ENCODE data around the gene VWA7. TPM values are rescaled to one million over a fixed set of nuclear protein-coding genes. Genes with fewer than 3 reads are reported as not detected.
A peak's percentile ranks its signal among the peaks of the same experiment; 100 is the strongest.
"Not testable (repeated sequence)": the region's sequence is repeated elsewhere in the genome, so short reads cannot be mapped to it uniquely, and the experiment has no call there.

The VWA7 gene
- total RNA-seq, 1 experiment from 2014 or later, result 2.5 TPM

- peak overlapping the region; percentile 98 for H3K4me3 Mint-ChIP-seq
- H3K9me3 ChIP-seq (ENCODE audit: control insufficient read depth, low read depth, low read length), result no peaks in the 10 kb centered on the region
- H3K9ac ChIP-seq (ENCODE audit: extremely low read depth, insufficient read length, low read length), result peak overlapping the region; percentile 72
- H3K27ac ChIP-seq (ENCODE audit: insufficient read length, low read depth, low read length), result no peak overlapping the region
- no peak for TF ChIP-seq CTCF (conservative IDR thresholded peaks at IDR 0.05)
- no peak overlapping the region for H3K14ac ChIP-seq (ENCODE audit: insufficient read depth, low read length)
- no peak overlapping the region for H4K91ac ChIP-seq (ENCODE audit: insufficient read length, low read depth, low read length)
- peak overlapping the region; percentile 77 for H3K4me2 ChIP-seq (ENCODE audit: insufficient read depth, insufficient read length, low read length)
- no peak overlapping the region for H3K23ac ChIP-seq (ENCODE audit: insufficient read length, low read depth, low read length)
- peaks cover 19 to 59% (median 50%) of the 10 kb centered on the region in 3 experiments for H3K36me3 Mint-ChIP-seq (ENCODE audit: insufficient read depth in 1 of 3, low read depth in 3 of 3)
- peaks cover 3% of the 10 kb centered on the region for H3K23me2 ChIP-seq (ENCODE audit: insufficient read length, low read depth, low read length, poor library complexity, severe bottlenecking)
- H3K27me3 ChIP-seq (ENCODE audit: insufficient read depth, low read length), result no peaks in the 10 kb centered on the region
- WGBS (ENCODE audit: extremely low coverage, insufficient read length, low lambda C conversion rate), result no CpG with 5 or more reads among the region's 7 CpGs
- peaks cover 10% of the 10 kb centered on the region in 2 experiments for H3K4me1 Mint-ChIP-seq
- no peak overlapping the region for H3K18ac ChIP-seq (ENCODE audit: insufficient read length, low read depth, low read length)
- no peak overlapping the region for H2BK12ac ChIP-seq (ENCODE audit: insufficient read length, low read depth, low read length)
- H3K27me3 Mint-ChIP-seq (ENCODE audit: low read depth), result no peaks in the 10 kb centered on the region
- no peak overlapping the region for H2BK5ac ChIP-seq (ENCODE audit: insufficient read length, low read length)
- H4K8ac ChIP-seq (replicated peaks; ENCODE audit: insufficient read length, low read depth, low read length), result no peak overlapping the region
- H2AFZ ChIP-seq (ENCODE audit: low read length), result no peak overlapping the region
- H4K5ac ChIP-seq (ENCODE audit: insufficient read length, low read depth, low read length), result no peak overlapping the region
- H3K79me2 ChIP-seq (ENCODE audit: insufficient read depth, low read length), result peaks cover 2% of the 10 kb centered on the region; the same call in 1 of the 2 replicates
- H2AK5ac ChIP-seq (ENCODE audit: insufficient read length, low read length), result no peak overlapping the region
- H2BK20ac ChIP-seq (ENCODE audit: low read depth, low read length, poor library complexity, severe bottlenecking), result no peak overlapping the region
- H3K79me1 ChIP-seq (ENCODE audit: insufficient read depth, low read depth, low read length, poor library complexity, severe bottlenecking), result no peaks in the 10 kb centered on the region
- DNase-seq, result no peak
- H3T11ph ChIP-seq (ENCODE audit: low read length), result no peak overlapping the region
- H3K4me1 ChIP-seq (ENCODE audit: insufficient read depth, low read length), result no peaks in the 10 kb centered on the region
- H3K4ac ChIP-seq (ENCODE audit: low read depth, low read length), result no peak overlapping the region
- H4K20me1 ChIP-seq (ENCODE audit: control insufficient read depth, insufficient read depth, insufficient read length), result no peaks in the 10 kb centered on the region
- no peak overlapping the region for H2BK15ac ChIP-seq (ENCODE audit: low read depth, low read length)
- H3K56ac ChIP-seq (ENCODE audit: insufficient read length, low read depth, low read length), result no peak overlapping the region
- peak overlapping the region in 2 of 3 experiments; percentile 10 to 63; a peak in 1 of 7 replicates for H3K27ac Mint-ChIP-seq
- H3K9me3 Mint-ChIP-seq, result no peaks in the 10 kb centered on the region
- no peak overlapping the region for H2BK120ac ChIP-seq (ENCODE audit: low read depth, low read length, poor library complexity, severe bottlenecking)
These were observed 17.3 kb upstream of the VWA7 start for GRCh38 chr6:31794294-31794865.

GRCh38 chr6:31793927-31794245 lies 16.8 kb upstream of the VWA7 start:
- WGBS (ENCODE audit: extremely low coverage, insufficient read length, low lambda C conversion rate), result no CpG with 5 or more reads among the region's 6 CpGs
- H2AFZ ChIP-seq (ENCODE audit: low read length); H3K18ac ChIP-seq (ENCODE audit: insufficient read length, low read depth, low read length); H2BK15ac ChIP-seq (ENCODE audit: low read depth, low read length); H3K23ac ChIP-seq (ENCODE audit: insufficient read length, low read depth, low read length); H2BK20ac ChIP-seq (ENCODE audit: low read depth, low read length, poor library complexity, severe bottlenecking); H3K79me2 ChIP-seq (ENCODE audit: insufficient read depth, low read length); H3K14ac ChIP-seq (ENCODE audit: insufficient read depth, low read length); H2BK12ac ChIP-seq (ENCODE audit: insufficient read length, low read depth, low read length); H3K9me3 ChIP-seq (ENCODE audit: control insufficient read depth, low read depth, low read length); H2BK5ac ChIP-seq (ENCODE audit: insufficient read length, low read length); H4K91ac ChIP-seq (ENCODE audit: insufficient read length, low read depth, low read length); H3K27me3 ChIP-seq (ENCODE audit: insufficient read depth, low read length); H3K27ac Mint-ChIP-seq; H4K20me1 ChIP-seq (ENCODE audit: control insufficient read depth, insufficient read depth, insufficient read length); H3K27ac ChIP-seq (ENCODE audit: insufficient read length, low read depth, low read length); H2AK5ac ChIP-seq (ENCODE audit: insufficient read length, low read length); H3K56ac ChIP-seq (ENCODE audit: insufficient read length, low read depth, low read length); H3K4me1 ChIP-seq (ENCODE audit: insufficient read depth, low read length); H3K4me1 Mint-ChIP-seq; H3K79me1 ChIP-seq (ENCODE audit: insufficient read depth, low read depth, low read length, poor library complexity, severe bottlenecking); H3K27me3 Mint-ChIP-seq (ENCODE audit: low read depth); H3K23me2 ChIP-seq (ENCODE audit: insufficient read length, low read depth, low read length, poor library complexity, severe bottlenecking); H3K9me3 Mint-ChIP-seq; H4K8ac ChIP-seq (replicated peaks; ENCODE audit: insufficient read length, low read depth, low read length); H2BK120ac ChIP-seq (ENCODE audit: low read depth, low read length, poor library complexity, severe bottlenecking); H3T11ph ChIP-seq (ENCODE audit: low read length); H3K4ac ChIP-seq (ENCODE audit: low read depth, low read length); DNase-seq; H4K5ac ChIP-seq (ENCODE audit: insufficient read length, low read depth, low read length): not testable (repeated sequence)
- Mint-ChIP-seq H3K4me3 (peak overlapping the region; percentile 98), H3K36me3 (ENCODE audit: insufficient read depth in 1 of 3, low read depth in 3 of 3) (peaks cover 19 to 61% (median 53%) of the 10 kb centered on the region in 3 experiments)
- peak overlapping the region; percentile 26 for H3K9ac ChIP-seq (ENCODE audit: extremely low read depth, insufficient read length, low read length)
- H3K4me2 ChIP-seq (ENCODE audit: insufficient read depth, insufficient read length, low read length), result peak overlapping the region; percentile 77

Measured in H9 (cell line).